Measurements from ENCODE around the gene UCK2. TPM values are rescaled to one million over a fixed set of nuclear protein-coding genes. Genes with fewer than 3 reads are reported as not detected.

The UCK2 gene
- total RNA-seq, 2 donors from 2014 or later = 8.8 to 19.3 TPM

DNA sequence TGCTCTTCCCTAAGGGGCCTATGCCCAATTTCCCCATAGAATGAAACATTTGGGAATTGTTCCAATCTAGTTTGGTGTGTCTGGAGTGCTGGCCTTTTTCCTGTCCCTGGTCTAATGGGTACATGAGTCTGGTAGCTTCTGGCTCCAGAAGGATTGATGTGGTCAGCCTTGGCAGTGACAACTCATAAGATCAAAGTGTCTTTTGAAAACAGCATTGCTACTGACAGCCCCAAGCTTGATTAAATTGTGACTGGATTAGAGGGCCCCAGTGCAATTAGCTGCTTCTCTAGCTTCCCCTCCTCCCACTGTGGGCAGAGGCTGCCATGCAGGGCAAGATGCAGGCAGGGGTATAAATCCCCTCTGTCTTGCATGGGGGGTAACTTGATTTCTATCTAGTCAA, 130.9 kb downstream of the UCK2 start:
- no peak overlapping the region for H3K27ac ChIP-seq
- no peak for DNase-seq (ENCODE audit: low spot score)
- H3K4me1 ChIP-seq = no peaks in the 10 kb centered on the region
- H3K9me3 ChIP-seq = no peaks in the 10 kb centered on the region
- no peaks in the 10 kb centered on the region for H3K27me3 ChIP-seq
- H3K4me3 ChIP-seq = no peak overlapping the region
- no peaks in the 10 kb centered on the region for H3K36me3 ChIP-seq
- TF ChIP-seq, protein P1, sequence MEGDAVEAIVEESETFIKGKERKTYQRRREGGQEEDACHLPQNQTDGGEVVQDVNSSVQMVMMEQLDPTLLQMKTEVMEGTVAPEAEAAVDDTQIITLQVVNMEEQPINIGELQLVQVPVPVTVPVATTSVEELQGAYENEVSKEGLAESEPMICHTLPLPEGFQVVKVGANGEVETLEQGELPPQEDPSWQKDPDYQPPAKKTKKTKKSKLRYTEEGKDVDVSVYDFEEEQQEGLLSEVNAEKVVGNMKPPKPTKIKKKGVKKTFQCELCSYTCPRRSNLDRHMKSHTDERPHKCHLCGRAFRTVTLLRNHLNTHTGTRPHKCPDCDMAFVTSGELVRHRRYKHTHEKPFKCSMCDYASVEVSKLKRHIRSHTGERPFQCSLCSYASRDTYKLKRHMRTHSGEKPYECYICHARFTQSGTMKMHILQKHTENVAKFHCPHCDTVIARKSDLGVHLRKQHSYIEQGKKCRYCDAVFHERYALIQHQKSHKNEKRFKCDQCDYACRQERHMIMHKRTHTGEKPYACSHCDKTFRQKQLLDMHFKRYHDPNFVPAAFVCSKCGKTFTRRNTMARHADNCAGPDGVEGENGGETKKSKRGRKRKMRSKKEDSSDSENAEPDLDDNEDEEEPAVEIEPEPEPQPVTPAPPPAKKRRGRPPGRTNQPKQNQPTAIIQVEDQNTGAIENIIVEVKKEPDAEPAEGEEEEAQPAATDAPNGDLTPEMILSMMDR (IDR thresholded peaks at IDR 0.05) = no peak

DNA sequence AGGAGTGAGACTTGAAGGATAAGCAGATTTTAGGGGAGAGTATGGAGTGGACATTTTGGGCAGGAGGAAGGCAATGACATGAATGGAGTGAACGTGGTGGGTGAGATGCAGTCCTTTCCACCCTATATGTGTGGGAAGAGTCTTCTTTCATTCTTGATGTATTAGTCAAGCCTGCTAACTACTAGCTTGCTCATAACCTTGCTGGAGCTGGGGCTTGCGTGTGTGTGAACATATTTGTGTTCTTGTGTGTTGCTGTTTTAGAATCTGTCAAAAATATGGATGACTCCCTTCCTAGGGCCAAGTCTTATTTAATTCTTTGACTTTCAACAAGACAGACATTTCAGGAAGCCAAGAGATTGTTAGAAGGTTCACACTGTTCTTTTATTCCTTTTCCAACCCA, 132.7 kb downstream of the UCK2 start:
- Histone ChIP-seq H3K27ac (no peak overlapping the region), H3K9me3 (no peaks in the 10 kb centered on the region), H3K4me1 (no peaks in the 10 kb centered on the region), H3K36me3 (no peaks in the 10 kb centered on the region), H3K27me3 (no peaks in the 10 kb centered on the region), H3K4me3 (no peak overlapping the region)
- TF ChIP-seq, protein P1 (IDR thresholded peaks at IDR 0.05) = no peak
- DNase-seq (ENCODE audit: low spot score) = no peak

DNA sequence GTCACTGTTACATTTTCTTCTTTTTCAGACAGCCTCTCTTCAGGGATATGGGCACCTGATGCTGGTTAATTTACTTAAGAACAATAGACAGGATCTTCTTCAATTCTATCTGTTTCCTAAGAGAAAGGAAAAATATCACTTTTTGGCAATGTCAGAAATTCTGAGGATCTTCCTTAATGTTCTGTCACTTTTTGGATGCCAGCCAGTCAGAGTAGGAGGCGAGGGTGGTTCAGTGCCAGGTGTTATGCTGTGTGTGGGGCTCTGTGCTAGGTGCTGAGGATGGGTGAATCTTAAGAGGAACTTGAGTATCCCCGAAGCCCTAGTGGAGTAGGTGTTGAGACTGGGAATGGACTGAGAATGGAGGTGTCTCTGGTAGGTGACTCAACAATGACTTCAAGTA, 133.5 kb downstream of the UCK2 start:
- no peak for DNase-seq (ENCODE audit: low spot score)
- no peaks in the 10 kb centered on the region for H3K4me1 ChIP-seq
- TF ChIP-seq, protein P1 (IDR thresholded peaks at IDR 0.05) = no peak
- H3K4me3 ChIP-seq = no peak overlapping the region
- no peak overlapping the region for H3K27ac ChIP-seq
- no peaks in the 10 kb centered on the region for H3K27me3 ChIP-seq
- no peaks in the 10 kb centered on the region for H3K9me3 ChIP-seq
- H3K36me3 ChIP-seq = no peaks in the 10 kb centered on the region

Other genes starting within 250 kb of the UCK2 start
- gene MGST3, start 196.4 kb upstream of the UCK2 start, total RNA-seq = 100 to 1,000 TPM; 491 to 509 TPM
- gene ALDH9A1, start 129.1 kb upstream of the UCK2 start, total RNA-seq = 10 to 100 TPM; 55.0 to 66.2 TPM
- 10 to 100 TPM; 48.0 to 54.3 TPM for gene TMCO1, start 58.7 kb upstream of the UCK2 start, total RNA-seq

Measured in right atrium auricular region (tissue), 2 donors.